DND-41 (cell line): ENCODE results near the gene PACRG.

Source experiments
- ATAC-seq: fragments of 200-7000 bp; cut with Tn5 transposase; 3 replicates; pipeline ENCODE4 v1.9.1; 2021; ENCODE audit warnings: low read depth; ENCODE audit not compliant: insufficient read depth
- DNase-seq: peaks from one replicate; pipeline ENCODE4 v3.0.0-alpha.2; 2020
- H2AFZ ChIP-seq: 2 replicates; pipeline ENCODE4 v1.6.0; 2012; ENCODE audit warnings: low read depth, low read length
- H3K27ac ChIP-seq: 2 replicates; pipeline ENCODE4 v1.5.1; 2012; ENCODE audit warnings: low read length, inconsistent platforms
- H3K27me3 ChIP-seq: fragments of 200-600 bp; sonication (generic); 2 replicates; pipeline ENCODE4 v1.6.0; 2012; ENCODE audit warnings: low read length, mild to moderate bottlenecking, inconsistent platforms; ENCODE audit not compliant: insufficient read depth, poor library complexity
- H3K36me3 ChIP-seq: 2 replicates; pipeline ENCODE4 v1.5.1; 2012; ENCODE audit warnings: low read length, inconsistent platforms; ENCODE audit not compliant: insufficient read depth
- H3K4me1 ChIP-seq: 2 replicates; pipeline ENCODE4 v1.5.1; 2012; ENCODE audit warnings: mild to moderate bottlenecking, low read length; ENCODE audit not compliant: insufficient read depth
- H3K4me2 ChIP-seq: 2 replicates; pipeline ENCODE4 v1.6.0; 2012; ENCODE audit warnings: mild to moderate bottlenecking, moderate library complexity, low read length, inconsistent platforms; ENCODE audit not compliant: insufficient read depth
- H3K4me3 ChIP-seq, 2 experiments: fragments of 200-600 bp in 1 of 2; shearing (Covaris generic) in 1 of 2; 2 replicates each; pipeline ENCODE4 v1.5.1; 2012 to 2016; ENCODE audit warnings: inconsistent platforms in 2 of 2, low read length in 2 of 2, mild to moderate bottlenecking in 2 of 2, low read depth in 1 of 2, moderate library complexity in 1 of 2
- H3K79me2 ChIP-seq: 2 replicates; pipeline ENCODE4 v1.6.0; 2012; ENCODE audit warnings: low read length, inconsistent platforms; ENCODE audit not compliant: insufficient read depth
- H3K9ac ChIP-seq: 2 replicates; pipeline ENCODE4 v1.6.0; 2012; ENCODE audit warnings: low read depth, mild to moderate bottlenecking, inconsistent platforms, low read length, moderate library complexity
- H3K9me3 ChIP-seq: 2 replicates; pipeline ENCODE4 v1.5.1; 2012; ENCODE audit warnings: low read length, moderate library complexity, mild to moderate bottlenecking, inconsistent platforms; ENCODE audit not compliant: insufficient read depth, severe bottlenecking
- H4K20me1 ChIP-seq: 2 replicates; pipeline ENCODE4 v1.6.0; 2012; ENCODE audit warnings: low read length; ENCODE audit not compliant: insufficient read depth
- EZH2 ChIP-seq: IDR thresholded peaks from 3 replicates; pipeline ENCODE4 v1.6.1; 2012; ENCODE audit warnings: borderline replicate concordance, low read depth, mild to moderate bottlenecking, moderate library complexity, low read length, inconsistent platforms; ENCODE audit not compliant: severe bottlenecking
- TF ChIP-seq, protein P1 (sequence below): IDR thresholded peaks from 2 replicates; pipeline ENCODE4 v1.5.1; 2012; ENCODE audit warnings: borderline replicate concordance, low read length, moderate library complexity, mild to moderate bottlenecking; ENCODE audit not compliant: poor library complexity, severe bottlenecking; ENCODE audit errors: extremely low read depth

PACRG gene

DNA sequence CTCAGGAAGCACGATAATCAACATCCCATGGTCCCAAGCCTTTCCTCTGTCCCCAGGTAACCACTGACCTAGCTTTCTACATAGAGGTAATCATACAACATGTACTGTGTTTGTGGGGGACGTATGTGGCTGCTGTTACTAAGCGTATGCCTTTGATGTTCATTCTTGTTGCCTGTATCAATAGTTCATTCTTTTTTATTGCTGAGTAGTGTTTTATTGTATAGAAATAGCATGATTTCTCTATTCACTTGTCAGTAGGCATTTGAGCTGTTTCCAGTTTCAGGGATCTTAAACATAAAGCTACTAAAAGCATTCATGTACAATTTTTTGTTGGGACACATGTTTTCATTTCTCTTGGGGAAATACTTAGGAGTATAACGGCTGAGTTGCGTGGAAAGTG lies 185.4 kb downstream of the PACRG start:
- no peak overlapping the region for H3K4me2 ChIP-seq
- H3K27me3 ChIP-seq = no peaks in the 10 kb centered on the region
- H3K9ac ChIP-seq = no peak overlapping the region
- no peaks in the 10 kb centered on the region for H3K79me2 ChIP-seq
- no peaks in the 10 kb centered on the region for H4K20me1 ChIP-seq
- H2AFZ ChIP-seq = no peak overlapping the region
- no peaks in the 10 kb centered on the region for H3K4me1 ChIP-seq
- no peak for DNase-seq
- no peak for TF ChIP-seq EZH2
- TF ChIP-seq, protein P1, sequence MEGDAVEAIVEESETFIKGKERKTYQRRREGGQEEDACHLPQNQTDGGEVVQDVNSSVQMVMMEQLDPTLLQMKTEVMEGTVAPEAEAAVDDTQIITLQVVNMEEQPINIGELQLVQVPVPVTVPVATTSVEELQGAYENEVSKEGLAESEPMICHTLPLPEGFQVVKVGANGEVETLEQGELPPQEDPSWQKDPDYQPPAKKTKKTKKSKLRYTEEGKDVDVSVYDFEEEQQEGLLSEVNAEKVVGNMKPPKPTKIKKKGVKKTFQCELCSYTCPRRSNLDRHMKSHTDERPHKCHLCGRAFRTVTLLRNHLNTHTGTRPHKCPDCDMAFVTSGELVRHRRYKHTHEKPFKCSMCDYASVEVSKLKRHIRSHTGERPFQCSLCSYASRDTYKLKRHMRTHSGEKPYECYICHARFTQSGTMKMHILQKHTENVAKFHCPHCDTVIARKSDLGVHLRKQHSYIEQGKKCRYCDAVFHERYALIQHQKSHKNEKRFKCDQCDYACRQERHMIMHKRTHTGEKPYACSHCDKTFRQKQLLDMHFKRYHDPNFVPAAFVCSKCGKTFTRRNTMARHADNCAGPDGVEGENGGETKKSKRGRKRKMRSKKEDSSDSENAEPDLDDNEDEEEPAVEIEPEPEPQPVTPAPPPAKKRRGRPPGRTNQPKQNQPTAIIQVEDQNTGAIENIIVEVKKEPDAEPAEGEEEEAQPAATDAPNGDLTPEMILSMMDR = no peak
- H3K36me3 ChIP-seq = no peaks in the 10 kb centered on the region
- no peak overlapping the region for H3K27ac ChIP-seq
- no peak overlapping the region for H3K4me3 ChIP-seq
- peaks cover 2% of the 10 kb centered on the region for H3K9me3 ChIP-seq
- ATAC-seq = no peak

DNA sequence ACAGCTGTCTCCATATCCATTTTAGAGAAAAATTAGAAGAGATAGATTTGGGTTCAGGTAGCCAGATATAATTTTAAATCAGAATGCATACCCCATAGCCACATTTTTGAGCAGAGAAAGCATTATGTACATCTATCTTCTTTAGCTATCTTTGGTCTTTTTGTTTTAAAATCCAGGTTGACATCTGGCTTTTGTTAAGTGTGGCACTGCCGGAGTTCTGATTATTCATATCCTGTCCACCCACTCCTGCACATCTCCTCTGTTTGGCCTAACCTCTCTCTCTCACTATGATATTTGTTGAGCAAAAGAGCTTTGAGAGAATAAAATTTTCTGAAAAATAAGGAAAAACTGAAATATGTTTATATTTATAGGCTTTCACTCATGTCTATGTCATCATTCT lies 189.7 kb downstream of the PACRG start:
- Histone ChIP-seq H3K9ac (no peak overlapping the region), H3K4me3 (no peak overlapping the region), H3K79me2 (no peaks in the 10 kb centered on the region), H3K4me2 (no peak overlapping the region), H3K4me1 (no peaks in the 10 kb centered on the region), H3K9me3 (no peaks in the 10 kb centered on the region), H3K36me3 (no peaks in the 10 kb centered on the region), H2AFZ (no peak overlapping the region), H3K27ac (no peak overlapping the region), H3K27me3 (no peaks in the 10 kb centered on the region), H4K20me1 (no peaks in the 10 kb centered on the region)
- ATAC-seq (no peak), DNase-seq (no peak)
- TF ChIP-seq EZH2 = no peak
- TF ChIP-seq, protein P1 = no peak

DNA sequence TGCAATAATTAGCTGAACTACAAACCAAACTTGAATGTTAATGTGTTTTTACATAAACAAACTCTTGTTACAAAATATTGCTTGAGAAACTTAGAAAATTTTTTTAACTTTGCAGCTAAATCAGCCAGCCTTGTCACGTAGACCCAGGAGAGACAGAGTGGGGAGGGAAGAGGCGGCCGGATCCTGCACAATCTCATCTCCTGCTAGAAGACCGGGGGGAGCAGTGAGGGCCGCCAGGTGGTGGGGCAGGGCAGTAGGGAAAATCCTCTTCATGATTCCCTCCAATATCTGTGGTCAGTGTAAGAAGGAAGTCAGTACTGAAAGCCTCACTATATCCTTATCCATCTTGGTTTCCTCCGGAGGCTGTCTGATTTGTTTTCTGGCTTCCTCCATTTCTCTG lies 193.3 kb downstream of the PACRG start:
- Histone ChIP-seq H3K4me1 (no peaks in the 10 kb centered on the region), H3K27ac (no peak overlapping the region), H3K9ac (no peak overlapping the region), H2AFZ (no peak overlapping the region), H3K4me3 (no peak overlapping the region), H3K36me3 (no peaks in the 10 kb centered on the region), H3K79me2 (no peaks in the 10 kb centered on the region), H3K9me3 (no peaks in the 10 kb centered on the region), H4K20me1 (no peaks in the 10 kb centered on the region), H3K27me3 (no peaks in the 10 kb centered on the region), H3K4me2 (no peak overlapping the region)
- TF ChIP-seq, protein P1 = no peak
- TF ChIP-seq EZH2 = no peak
- ATAC-seq = no peak
- no peak for DNase-seq

DNA sequence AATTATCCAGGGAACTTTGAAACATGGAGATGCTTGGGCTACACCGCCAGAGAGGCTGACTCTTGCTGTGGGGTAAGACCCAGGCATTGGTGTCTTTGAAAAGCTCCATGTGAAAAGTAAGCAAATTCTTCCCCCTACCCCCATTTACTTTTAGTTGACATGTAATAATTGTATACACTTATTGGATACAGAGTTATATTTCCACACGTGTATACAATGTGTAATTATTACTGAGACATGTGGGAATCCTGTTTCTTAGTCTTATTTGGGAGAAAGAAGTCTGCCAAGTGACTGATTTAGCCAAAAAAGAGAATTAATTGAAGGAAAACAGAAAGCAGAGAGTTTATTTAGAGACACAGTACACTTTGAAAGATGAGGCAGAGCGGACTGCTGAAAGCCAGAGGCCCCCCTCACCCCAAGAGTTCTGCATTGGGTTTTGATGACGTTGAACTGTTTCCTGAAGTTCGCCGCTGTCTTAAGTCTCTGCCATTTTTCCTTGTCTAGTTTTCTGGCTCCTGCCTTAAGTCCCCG lies 193.8 kb downstream of the PACRG start:
- no peaks in the 10 kb centered on the region for H3K27me3 ChIP-seq
- DNase-seq = no peak
- H3K9me3 ChIP-seq = no peaks in the 10 kb centered on the region
- H3K9ac ChIP-seq = no peak overlapping the region
- H3K36me3 ChIP-seq = no peaks in the 10 kb centered on the region
- no peak overlapping the region for H2AFZ ChIP-seq
- no peak overlapping the region for H3K4me2 ChIP-seq
- no peaks in the 10 kb centered on the region for H3K4me1 ChIP-seq
- H3K79me2 ChIP-seq = no peaks in the 10 kb centered on the region
- no peak overlapping the region for H3K4me3 ChIP-seq
- no peak for TF ChIP-seq EZH2
- TF ChIP-seq, protein P1 = no peak
- ATAC-seq = no peak
- no peaks in the 10 kb centered on the region for H4K20me1 ChIP-seq
- no peak overlapping the region for H3K27ac ChIP-seq
